GM18873 (cell line): ENCODE measurements around the gene RBMS3.

ENCODE experiments used
- ATAC-seq: cut with Tn5 transposase; IDR thresholded peaks from one replicate; pipeline ENCODE4 v1.9.1; 2021; ENCODE audit warnings: mild to moderate bottlenecking, moderate library complexity, moderate number of reproducible peaks; ENCODE audit not compliant: unreplicated experiment, low FRiP score

The RBMS3 gene

DNA sequence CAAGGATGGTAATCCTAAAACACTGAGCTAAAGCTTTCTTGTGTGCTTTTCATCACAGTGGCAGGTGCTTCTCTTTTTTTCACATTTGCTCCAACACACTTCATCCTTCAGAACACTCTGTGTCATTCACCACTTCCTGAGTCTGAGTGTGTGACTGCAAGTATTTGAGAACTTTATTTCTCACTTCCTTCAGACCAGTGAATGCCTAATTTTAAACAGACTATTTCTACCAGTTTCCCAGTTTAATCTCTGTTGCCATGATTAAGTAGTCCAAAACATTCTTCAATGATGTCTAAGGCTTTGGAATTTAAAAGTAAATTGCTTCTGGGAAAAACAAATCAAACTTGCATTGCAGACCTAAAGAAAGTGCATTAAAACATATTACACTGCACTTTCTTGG, 541.2 kb downstream of the RBMS3 start:
- no peak for ATAC-seq

DNA sequence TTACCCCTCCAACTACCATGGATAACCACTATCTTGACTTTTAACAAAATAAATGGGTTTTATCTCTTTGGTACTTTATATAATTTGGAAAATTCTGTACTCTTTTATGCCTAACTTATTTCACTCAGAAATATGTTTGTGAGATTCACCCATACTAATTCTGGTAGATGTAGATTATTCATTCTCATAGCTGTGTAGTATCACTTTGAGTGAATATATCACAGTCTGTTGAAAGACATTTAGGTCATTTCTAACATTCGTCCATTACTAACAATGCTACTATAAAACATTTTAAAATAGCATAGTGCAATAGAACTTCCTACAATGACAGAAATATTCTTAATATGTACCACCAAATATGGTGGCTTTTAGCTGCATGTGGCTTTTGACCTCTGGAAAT, 542.4 kb downstream of the RBMS3 start:
- no peak for ATAC-seq

DNA sequence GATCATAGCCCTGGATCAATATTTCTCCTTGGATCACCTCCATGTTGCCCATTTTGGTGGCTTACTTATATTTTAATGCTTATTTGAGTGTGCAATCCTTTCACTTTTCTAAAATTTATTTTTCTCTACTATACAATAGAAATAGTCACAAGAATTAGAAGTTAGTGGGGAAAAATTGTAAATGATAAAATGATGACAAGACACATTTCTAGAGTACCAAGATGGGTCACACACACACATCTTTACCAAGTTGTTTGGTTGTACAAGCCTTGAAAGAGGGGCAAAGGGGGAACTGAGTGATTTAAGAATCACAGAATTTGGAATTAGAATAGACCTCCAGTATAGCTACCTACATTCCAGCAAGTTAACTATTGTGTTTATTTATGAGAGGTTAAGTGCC, 545.8 kb downstream of the RBMS3 start:
- ATAC-seq = no peak

DNA sequence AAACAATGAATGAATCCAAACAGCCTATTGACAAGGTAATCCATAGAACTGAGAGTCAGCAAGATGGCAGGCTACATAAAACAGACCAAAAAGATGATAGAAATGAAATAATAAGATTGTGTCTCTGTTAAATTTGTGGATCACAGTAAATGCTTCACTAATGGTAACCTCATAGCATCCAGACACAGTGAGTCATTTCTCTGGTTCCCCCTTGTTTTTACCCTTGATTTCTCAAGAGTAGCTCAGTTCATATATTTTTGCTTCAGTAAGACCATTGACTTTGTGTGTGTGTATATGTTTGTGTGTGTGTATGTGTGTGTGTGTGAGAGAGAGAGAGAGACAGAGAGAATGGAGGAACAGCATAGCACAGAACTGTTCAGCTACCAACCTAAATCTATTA, 546.9 kb downstream of the RBMS3 start:
- no peak for ATAC-seq

DNA sequence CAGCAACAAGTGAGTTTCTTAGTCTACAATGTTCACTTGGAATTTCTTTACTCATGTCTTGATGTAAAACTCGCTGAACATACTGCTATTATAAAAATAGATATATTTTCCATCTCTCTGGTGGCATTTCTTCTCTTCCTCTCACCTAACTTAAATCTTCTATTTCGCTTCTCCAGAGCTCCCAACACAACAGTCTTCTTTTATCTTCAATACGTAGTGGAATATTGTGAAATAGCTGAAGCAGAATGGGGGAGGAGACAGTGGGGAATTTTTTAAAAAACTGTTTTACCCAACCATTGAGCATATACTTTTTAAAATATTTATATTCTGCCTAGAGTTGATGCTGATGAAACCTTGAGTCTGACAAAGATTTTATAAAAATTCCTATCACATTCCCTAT, 548.5 kb downstream of the RBMS3 start:
- no peak for ATAC-seq

DNA sequence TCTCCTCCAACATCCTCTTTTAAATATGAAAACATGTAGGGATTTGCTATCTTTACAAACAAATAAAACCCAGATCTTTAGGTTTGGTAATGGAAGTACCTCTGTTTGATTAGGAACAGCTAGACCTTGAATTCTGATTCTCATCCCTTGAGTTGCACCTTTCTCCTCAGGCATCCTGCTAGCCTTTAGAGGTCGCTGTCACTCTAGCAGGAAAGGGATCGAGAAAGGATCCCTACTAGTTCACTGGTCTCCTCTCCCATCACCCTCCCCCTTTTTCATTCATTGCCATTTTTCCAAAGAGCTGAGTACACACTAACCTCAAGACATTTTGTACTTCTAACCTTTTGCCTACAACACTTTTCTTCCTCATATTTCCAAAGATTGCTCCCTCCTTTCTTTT, 569.8 kb downstream of the RBMS3 start:
- no peak for ATAC-seq

DNA sequence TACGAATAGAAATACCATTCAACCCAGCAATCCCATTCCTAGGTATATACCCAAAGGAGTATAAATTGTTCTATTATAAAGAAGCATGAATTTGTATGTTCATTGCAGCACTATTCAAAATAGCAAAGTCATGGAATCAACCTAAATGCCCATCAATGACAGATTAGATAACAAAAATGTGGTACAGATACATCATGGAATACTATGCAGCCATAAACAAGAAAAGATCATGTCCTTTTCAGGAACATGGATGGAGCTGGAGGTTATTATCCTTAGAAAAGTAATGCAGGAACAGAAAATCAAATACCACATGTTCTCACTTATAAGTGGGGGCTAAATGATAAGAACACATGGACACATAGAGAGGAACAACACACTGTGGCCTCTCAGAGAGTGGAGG, 571.9 kb downstream of the RBMS3 start:
- no peak for ATAC-seq

DNA sequence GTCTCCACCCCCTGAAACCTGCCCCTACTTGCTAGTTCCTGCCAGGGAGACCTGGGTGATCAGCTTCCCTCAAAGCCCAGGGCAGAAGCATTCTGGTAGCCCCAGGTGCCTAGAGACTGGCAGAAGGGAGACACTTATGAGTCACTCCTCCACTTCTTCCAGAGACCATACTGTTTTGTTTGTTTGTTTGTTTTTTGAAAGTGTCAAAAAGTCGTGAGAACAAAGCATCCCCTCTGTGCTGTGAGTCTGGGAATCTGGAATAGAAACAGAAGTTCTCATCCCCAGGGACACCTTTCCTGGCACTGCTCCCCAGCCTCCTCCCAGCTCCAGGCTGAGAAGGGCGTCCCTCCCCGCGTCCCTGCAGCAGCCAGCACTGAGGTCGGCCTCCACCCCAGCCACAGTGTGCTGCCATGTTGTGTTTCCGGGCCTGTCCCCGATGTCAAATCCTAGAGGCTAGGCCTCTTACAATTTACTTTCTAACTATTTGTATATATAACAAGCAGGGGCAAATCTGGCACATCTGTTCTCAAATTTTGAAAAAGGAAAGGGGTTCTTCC, 573.0 kb downstream of the RBMS3 start:
- ATAC-seq = no peak

DNA sequence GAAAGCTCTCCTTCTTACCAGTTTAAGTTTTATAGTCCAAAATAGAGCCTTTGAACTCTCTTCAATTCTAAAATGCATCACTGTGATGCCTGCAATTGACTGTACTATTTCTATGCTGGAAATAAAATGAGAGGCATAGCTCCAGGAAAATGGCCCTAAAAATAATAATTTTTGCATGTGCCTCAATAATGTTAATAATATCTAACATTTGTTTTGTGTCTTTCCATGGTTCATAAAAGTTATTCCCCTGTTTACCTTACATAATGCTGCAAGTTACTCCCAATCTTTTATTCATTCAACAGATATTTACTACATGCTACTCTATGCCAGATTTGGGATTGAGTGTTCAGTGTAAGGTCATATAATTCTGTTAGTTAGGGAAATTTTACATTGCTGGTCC, 574.0 kb downstream of the RBMS3 start:
- no peak for ATAC-seq

DNA sequence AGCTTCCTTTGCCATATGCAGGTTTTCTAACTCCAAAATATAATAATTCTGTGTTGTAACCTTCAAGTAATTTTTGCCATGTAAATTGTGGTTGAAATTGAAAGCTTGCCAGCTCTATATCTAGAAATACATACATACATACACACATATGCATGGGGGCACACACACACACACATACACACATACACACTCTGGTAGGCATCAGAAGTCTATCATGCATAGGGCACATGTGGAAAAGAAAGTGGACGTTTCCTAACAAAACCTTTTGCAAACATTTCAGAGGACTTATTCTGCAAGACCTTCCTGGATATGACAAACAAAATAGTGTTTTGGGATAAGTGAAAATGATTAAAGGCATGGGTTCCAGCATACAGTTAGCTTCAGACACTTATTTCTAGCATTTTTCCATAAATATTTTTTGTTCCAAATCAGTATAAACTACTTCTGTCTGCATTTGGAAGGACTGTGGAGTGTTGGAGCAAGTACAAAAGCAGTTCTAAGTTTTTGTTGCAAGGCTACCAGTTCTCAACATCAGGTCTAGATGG, 578.9 kb downstream of the RBMS3 start:
- ATAC-seq = no peak

DNA sequence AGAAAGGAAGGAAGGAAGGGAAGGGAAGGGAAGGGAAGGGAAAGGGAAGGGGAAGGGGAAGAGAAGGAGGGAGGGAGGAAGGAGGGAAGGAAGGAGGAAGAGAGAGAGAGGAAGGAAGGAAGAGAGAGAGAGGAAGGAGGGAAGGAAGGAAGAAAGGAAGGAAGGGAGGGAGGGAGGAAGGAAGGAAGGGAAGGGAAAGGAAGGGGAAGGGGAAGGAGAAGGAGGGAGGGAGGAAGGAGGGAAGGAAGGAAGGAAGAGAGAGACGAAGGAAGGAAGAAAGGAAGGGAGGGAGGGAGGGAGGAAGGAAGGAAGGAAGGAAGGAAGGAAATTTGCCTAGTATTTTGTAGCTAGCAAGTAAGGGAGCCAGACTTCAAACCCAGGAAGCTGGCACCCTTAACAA, 583.9 kb downstream of the RBMS3 start:
- no peak for ATAC-seq

DNA sequence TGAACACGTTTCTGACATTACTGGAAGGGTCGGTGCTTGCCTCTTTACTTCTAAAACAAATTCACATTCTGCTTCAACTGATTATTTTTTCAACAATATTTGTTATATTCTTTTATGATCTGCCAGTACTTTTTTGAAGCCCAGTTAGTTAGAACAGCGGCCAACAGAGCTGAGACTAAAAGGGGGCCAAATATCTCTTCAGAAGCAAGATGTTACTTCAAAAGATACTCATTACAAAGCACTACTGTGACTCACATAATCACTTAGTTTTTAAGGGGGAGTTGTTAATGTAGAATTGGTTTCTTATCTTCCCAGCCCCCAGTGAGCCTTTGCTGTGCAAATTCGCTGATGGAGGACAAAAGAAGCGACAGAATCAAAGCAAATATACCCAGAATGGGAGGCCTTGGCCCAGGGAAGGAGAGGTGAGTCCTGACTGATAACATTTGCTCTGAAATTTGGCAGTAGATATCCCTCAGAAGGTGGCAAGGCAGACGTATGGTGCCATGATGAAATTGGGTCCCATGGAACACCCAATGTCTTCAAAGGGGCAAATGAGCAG, 587.8 kb downstream of the RBMS3 start:
- ATAC-seq = no peak

DNA sequence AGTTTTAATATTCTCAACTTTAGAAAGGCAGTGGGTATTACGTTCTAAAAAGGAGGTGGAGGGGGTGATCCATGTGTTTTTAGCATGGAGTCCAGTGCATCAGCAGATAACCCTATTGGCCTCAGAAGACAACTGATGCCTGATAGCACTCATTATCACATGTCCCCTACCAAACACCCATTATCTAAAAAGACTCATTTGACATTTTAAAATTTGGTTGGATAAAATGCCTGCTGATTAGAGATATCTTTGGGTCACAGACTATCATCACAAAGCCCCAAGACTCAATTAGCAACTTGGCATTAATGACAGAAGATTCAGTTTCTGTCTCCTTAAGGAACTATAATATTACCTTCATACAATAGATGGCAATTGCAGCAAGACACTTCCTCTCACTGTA, 589.3 kb downstream of the RBMS3 start:
- no peak for ATAC-seq

DNA sequence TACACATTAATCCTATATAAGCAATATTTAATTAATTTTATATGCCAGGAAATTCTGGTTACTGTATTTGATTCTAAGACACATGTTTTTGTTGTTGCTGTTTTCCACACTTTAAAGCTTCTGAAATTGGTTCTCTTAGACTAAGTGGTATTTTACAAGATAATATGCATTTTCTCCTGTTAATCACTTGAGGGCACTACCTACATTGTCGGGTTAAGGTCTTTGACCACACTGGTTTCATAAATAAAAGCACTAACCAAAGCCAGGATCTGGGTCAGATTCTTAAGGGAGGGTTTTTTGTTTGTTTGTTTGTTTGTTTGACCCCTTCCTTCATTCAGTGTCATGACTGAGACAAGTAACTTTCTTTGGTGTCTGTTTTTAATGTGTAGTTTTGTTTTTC, 590.2 kb downstream of the RBMS3 start:
- ATAC-seq = no peak

DNA sequence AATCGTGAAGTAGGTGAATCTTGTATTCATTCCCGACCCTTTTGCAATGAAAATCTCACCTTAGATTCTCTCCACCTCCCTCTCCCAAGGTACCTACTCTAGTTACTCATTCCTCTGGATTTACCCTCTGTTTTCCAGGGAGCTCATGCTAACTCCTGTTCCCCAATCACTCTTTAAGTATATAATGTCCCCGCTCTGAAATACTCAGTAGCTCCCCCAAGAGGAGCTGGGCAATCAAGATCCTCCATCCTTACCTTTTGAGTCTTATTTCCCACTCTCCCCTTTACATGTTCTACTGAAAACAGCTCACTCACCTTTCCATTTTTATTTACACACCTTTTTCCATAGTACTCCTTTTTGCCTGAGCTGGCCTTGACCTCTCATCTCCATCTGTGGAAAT, 599.9 kb downstream of the RBMS3 start:
- no peak for ATAC-seq

DNA sequence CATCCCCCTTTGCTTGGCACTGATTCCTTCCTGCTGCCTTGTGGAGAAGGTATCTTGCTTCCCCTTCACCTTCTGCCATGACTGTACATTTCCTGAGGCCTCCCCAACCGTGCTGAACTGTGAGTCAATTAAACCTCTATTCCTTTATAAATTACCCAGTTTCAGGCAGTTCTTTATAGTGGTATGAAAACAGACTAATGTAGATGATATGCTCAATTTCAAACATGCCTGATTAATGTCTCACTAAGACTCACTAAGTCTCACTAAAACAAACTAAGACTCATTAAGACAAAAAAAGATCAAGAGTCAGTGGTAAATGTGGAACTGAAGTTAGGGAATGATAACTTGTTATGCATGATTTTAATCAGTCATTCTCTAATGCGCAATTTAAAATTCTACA, 606.6 kb downstream of the RBMS3 start:
- no peak for ATAC-seq

DNA sequence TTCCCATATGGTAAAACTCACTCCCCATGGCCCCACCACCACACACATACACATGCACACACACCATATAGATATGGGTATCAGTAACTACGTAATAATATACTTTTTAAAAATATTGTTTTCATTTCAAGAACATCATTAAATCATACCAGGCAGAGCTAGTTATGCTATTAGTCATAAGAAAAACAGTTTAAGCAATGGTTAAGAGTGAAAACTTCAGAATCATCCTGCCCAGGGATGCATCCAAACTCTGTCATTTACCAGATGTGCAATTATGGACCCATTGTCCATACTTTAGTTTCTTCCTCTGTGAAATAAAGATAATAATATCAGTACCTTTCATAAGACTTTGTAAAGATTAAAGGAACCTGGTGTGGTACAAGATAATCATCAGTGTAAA, 608.3 kb downstream of the RBMS3 start:
- ATAC-seq = no peak

DNA sequence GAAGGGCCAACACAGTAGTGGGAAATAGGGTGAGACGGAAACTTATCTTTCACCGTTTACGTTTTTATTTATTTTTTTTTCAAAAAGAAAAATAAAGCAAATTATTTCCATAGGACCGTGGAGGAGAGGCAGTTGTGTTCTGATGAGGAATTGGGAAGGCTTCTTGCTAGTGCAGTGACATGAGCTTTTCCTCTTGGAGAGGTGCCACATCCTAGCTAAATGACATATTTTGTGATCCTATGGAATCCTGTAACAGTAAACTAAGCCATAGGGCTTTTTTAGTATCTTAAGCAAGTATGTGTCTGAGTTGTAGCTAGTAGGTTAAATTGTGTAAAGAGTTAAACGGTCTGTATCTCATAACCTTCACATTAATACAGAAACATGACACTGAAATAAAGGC, 609.9 kb downstream of the RBMS3 start:
- no peak for ATAC-seq

DNA sequence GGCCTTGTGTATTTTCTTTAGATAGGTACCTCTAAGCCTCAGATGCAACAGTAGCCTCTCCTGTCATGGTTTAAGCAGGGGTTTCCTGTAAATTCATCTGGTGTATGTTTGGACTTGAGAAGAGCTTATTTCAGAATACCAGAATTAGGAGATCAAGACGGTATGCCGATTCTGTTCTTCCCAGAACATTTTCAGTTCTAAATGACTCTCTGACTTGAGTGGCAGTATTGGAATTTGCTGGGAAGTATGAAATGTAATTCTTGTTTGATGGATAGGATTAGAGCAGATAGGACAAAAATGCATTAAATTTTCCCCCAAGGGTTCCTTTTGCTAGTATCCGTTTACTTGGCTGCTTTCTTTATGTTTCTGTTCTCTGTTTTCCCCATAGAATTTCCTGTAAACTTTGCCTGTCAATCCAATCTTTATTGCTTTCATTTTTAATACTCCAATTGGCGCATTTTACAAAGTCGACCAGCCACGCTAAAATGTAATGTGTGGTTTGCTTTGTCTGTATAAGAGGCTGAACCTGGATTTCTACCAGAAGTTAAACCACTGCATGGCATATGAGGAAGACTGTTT, 612.2 kb downstream of the RBMS3 start:
- ATAC-seq = no peak

DNA sequence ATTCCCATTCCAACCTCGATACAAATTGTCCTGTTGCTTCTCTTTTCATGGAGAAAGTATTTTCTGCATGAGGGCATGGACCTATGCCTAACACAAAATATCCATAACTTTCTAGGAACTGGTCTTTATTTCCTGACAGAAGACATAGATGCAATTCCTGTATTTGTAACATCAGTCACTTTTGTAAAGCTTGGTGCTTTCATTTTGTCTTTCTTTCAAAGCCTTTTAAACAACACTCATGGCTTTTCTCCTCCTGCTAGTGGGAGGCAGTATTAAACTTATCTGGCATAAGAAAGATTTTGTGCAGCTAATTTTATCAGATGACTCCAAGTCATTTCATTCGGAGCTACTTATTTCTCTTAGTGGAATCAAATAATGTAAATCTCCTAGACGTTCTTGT, 616.0 kb downstream of the RBMS3 start:
- ATAC-seq = no peak

DNA sequence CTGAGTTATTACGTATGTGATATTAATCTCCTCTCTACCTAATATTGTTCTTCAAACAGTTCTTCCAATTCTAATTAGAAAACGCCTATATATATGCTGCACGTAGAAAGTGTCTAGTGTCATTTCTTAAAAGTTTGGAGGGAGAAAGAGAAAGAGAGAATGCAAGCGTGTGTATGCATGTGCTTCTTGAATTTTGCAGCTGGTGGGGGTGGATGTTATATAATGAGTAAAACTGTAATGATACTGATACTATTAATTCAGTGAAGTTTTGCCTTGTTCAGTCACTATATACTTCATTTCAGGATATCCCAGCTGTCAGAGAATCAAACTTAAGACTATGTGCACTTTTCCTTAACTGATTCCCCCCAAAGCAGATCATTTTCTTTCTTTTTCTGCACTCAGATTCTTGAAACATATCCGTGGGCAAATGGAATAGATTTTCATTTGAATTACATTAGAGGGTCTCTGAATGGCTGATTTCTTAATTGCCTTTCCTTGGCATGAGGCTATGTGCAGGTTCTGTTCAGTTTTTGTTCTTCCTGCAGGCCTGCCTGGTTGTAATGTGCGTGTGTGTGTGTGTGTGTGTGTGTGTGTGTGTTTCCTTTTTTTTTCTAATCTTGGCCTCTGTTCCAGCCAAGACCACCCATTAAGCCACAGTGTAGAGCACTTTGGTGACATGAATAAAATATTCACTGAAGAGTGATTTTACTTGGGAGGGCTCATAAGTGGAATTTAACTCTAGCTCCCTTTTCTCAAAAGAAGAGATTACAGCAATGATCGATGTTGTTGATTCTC, 617.5 kb downstream of the RBMS3 start:
- no peak for ATAC-seq

DNA sequence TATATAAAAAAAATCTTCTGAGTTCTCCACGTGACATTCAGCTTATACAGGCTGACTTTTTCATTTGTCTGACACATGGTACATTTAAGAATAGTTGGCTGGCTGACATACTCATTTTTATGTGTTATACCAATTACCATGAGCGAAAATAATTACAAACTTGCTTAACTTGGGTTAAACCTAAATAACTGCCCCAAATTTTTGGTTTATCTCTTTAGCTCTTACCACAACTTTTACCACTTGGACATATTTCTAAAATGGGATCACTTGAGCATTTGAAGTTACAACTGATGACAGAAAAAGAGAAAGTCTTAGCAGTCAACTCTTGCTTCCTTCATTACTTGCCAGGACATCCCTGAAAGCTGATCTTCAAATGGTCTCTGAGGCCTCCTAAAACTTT, 618.1 kb downstream of the RBMS3 start:
- no peak for ATAC-seq
